Esophagus squamous epithelium (tissue), 5 donors: ENCODE data around the gene KCNK17. TPM values are rescaled to one million over a fixed set of nuclear protein-coding genes. Genes with fewer than 3 reads are reported as not detected.

Experiments
- DNase-seq: peaks from one replicate; lab custom pipeline; 2025; lab: John Stamatoyannopoulos, UW
- H3K27ac ChIP-seq, 4 donors: fragments of 200-600 bp; sonication (generic); one replicate each; pipeline ENCODE4 v1.5.1; 2016 to 2019; ENCODE audit warnings: mild to moderate bottlenecking in 1 of 4
- H3K27me3 ChIP-seq, 4 donors: fragments of 200-600 bp; sonication (generic); 1 replicate in 3 of 4; 2 replicates in 1 of 4; pipeline versions ENCODE4 v1.5.1 to v1.6.0; 2017 to 2021; ENCODE audit warnings: antibody characterized with exemption in 1 of 4
- H3K36me3 ChIP-seq, 3 donors: fragments of 200-600 bp; sonication (generic); one replicate each; pipeline ENCODE4 v1.5.1; 2016 to 2019
- H3K4me1 ChIP-seq, 3 donors: fragments of 200-600 bp; sonication (generic); one replicate each; pipeline ENCODE4 v1.5.1; 2017 to 2019
- H3K4me3 ChIP-seq, 4 donors: fragments of 200-600 bp; sonication (generic); 1 replicate in 3 of 4; 2 replicates in 1 of 4; pipeline ENCODE4 v1.5.1; 2016 to 2019; ENCODE audit warnings: mild to moderate bottlenecking in 2 of 4, moderate library complexity in 1 of 4
- H3K9me3 ChIP-seq, 3 donors: fragments of 200-600 bp; sonication (generic); one replicate each; pipeline ENCODE4 v1.5.1; 2016 to 2019
- CTCF ChIP-seq, 6 experiments: fragments of 450-650 bp in 4 of 6; fragments of 200-600 bp in 2 of 6; sonication (generic) in 2 of 6; IDR thresholded peaks; one replicate each; pipeline ENCODE4 v1.5.1; 2016 to 2019; ENCODE audit warnings: antibody characterized with exemption in 6 of 6, mild to moderate bottlenecking in 4 of 6, moderate library complexity in 4 of 6
- POLR2A ChIP-seq, 4 donors: fragments of 450-650 bp; IDR thresholded peaks; one replicate each; pipeline ENCODE4 v1.6.1; 2017; ENCODE audit warnings: antibody characterized with exemption in 4 of 4, mild to moderate bottlenecking in 4 of 4, moderate library complexity in 3 of 4
- WGBS, 2 donors: methylation state at CpG; one replicate each; pipeline ENCODE4 v1.1.5; 2018; 5-methylcytosine and 5-hydroxymethylcytosine counted together
- intact Hi-C: fragments of 100-400 bp; cut with DNase I; formaldehyde crosslinking; loops from one replicate; pipeline ENCODE4 v1.15.0; 2022
- total RNA-seq, 4 donors: library from RNA; depleted of rRNA; stranded (reverse); fragments of >200 nt; gene quantifications; one replicate each; pipeline ENCODE4 v1.1.0, GENCODE V29; 2016
- donor health status: DM: yes; HTN: yes; CAD: no.

Gene KCNK17
- total RNA-seq, 4 donors from 2014 or later: 0.31 to 1.2 (median 1.1) TPM; not detected in 1

- peaks cover 0 to 37% (median 0%) of the 10 kb centered on the region in 3 donors for H3K4me1 ChIP-seq
- H3K36me3 ChIP-seq: no peaks in the 10 kb centered on the region
- H3K4me3 ChIP-seq: no peak overlapping the region
- intact Hi-C loops: no loop called here
- peaks cover 0 to 9% (median 0%) of the 10 kb centered on the region in 4 donors for H3K27me3 ChIP-seq
- 27 to 55% methylated on average over 5 of the region's 5 CpGs for WGBS, 2 donors
- no peaks in the 10 kb centered on the region for H3K9me3 ChIP-seq
- H3K27ac ChIP-seq: no peak overlapping the region
- no peak for TF ChIP-seq POLR2A (IDR thresholded peaks at IDR 0.05)
- DNase-seq: no peak
Observed at GRCh38 chr6:39335780-39336545, 21.7 kb upstream of the KCNK17 start.

- WGBS, 2 donors: 78 to 80% methylated on average over 7 of the region's 7 CpGs
- intact Hi-C loops: no loop called here
- DNase-seq: no peak
- H3K9me3 ChIP-seq: no peaks in the 10 kb centered on the region
- H3K36me3 ChIP-seq: no peaks in the 10 kb centered on the region
- peaks cover 0 to 22% (median 0%) of the 10 kb centered on the region in 3 donors for H3K4me1 ChIP-seq
- TF ChIP-seq POLR2A (IDR thresholded peaks at IDR 0.05): no peak
- no peak for TF ChIP-seq CTCF (IDR thresholded peaks at IDR 0.05)
- peaks cover 0 to 5% (median 0%) of the 10 kb centered on the region in 4 donors for H3K27me3 ChIP-seq
- no peak overlapping the region for H3K4me3 ChIP-seq
- no peak overlapping the region for H3K27ac ChIP-seq
Observed at GRCh38 chr6:39333644-39334438, 19.6 kb upstream of the KCNK17 start.

GRCh38 chr6:39330476-39330875, 16.3 kb upstream of the KCNK17 start:
- H3K9me3 ChIP-seq: no peaks in the 10 kb centered on the region
- no peak for DNase-seq
- H3K27ac ChIP-seq: no peak overlapping the region
- H3K27me3 ChIP-seq: peaks cover 0 to 18% (median 0%) of the 10 kb centered on the region in 4 donors
- peaks cover 0 to 7% (median 0%) of the 10 kb centered on the region in 3 donors for H3K4me1 ChIP-seq
- no peaks in the 10 kb centered on the region for H3K36me3 ChIP-seq
- TF ChIP-seq CTCF (IDR thresholded peaks at IDR 0.05): no peak
- TF ChIP-seq POLR2A (IDR thresholded peaks at IDR 0.05): no peak
- 31 to 40% methylated on average over 3 of the region's 3 CpGs for WGBS, 2 donors
- intact Hi-C loops: no loop called here
- H3K4me3 ChIP-seq: no peak overlapping the region

GRCh38 chr6:39330057-39330456, 15.8 kb upstream of the KCNK17 start:
- Histone ChIP-seq H3K27me3 (peaks cover 0 to 18% (median 0%) of the 10 kb centered on the region in 4 donors), H3K9me3 (no peaks in the 10 kb centered on the region), H3K27ac (no peak overlapping the region), H3K4me3 (no peak overlapping the region), H3K36me3 (no peaks in the 10 kb centered on the region), H3K4me1 (peaks cover 0 to 7% (median 0%) of the 10 kb centered on the region in 3 donors)
- DNase-seq: no peak
- WGBS, 2 donors: 46 to 50% methylated on average over 3 of the region's 3 CpGs
- TF ChIP-seq POLR2A (IDR thresholded peaks at IDR 0.05): no peak
- TF ChIP-seq CTCF (IDR thresholded peaks at IDR 0.05): no peak
- intact Hi-C loops: no loop called here

- Histone ChIP-seq H3K36me3 (no peaks in the 10 kb centered on the region), H3K4me1 (peaks cover 0 to 7% (median 0%) of the 10 kb centered on the region in 3 donors)
- WGBS, 2 donors: 91% methylated on average over 7 to 8 of the region's 12 CpGs
Observed at GRCh38 chr6:39328066-39328465, 13.8 kb upstream of the KCNK17 start.

More at GRCh38 chr6:39328066-39328465, 13.8 kb upstream of the KCNK17 start:
- Histone ChIP-seq H3K27me3 (peaks cover 0 to 21% (median 0%) of the 10 kb centered on the region in 4 donors), H3K4me3 (no peak overlapping the region), H3K9me3 (no peaks in the 10 kb centered on the region), H3K27ac (no peak overlapping the region)
- TF ChIP-seq POLR2A (IDR thresholded peaks at IDR 0.05) (no peak), CTCF (IDR thresholded peaks at IDR 0.05) (no peak)
- no peak for DNase-seq
- intact Hi-C loops: no loop called here
